ENCODE measurements around the gene EEFSEC. TPM values are rescaled to one million over a fixed set of nuclear protein-coding genes. Genes with fewer than 3 reads are reported as not detected.

Gene EEFSEC
- total and polyA plus RNA-seq, 2 of the 8 experiments (the other 6 are each of a cell fraction or from before 2014, with no cell fraction given), result 13.1 to 19.8 TPM

GRCh38 chr3:128170866-128171516 lies 17.7 kb downstream of the EEFSEC start:
- Histone ChIP-seq H3K27me3 (replicated peaks in 1 of 4; ENCODE audit: control insufficient read depth in 3 of 4, extremely low read depth in 1 of 4, insufficient read depth in 3 of 4, low read length in 3 of 4) (no peaks in the 10 kb centered on the region), H4K91ac (replicated peaks; ENCODE audit: insufficient read length, low read length) (no peak overlapping the region), H2AK5ac (ENCODE audit: low read depth, low read length) (no peak overlapping the region), H3K79me2 (ENCODE audit: control insufficient read depth in 1 of 2, insufficient read depth in 2 of 2, low read length in 2 of 2) (0 out of 4 replicates have a peak, but pooled peaks cover 0 to 2% of the 10 kb centered on the region in 2 experiments), H3K9ac (replicated peaks in 1 of 4; ENCODE audit: extremely low read depth in 1 of 4, low read depth in 3 of 4, low read length in 3 of 4) (no peak overlapping the region), H3K4me3 (ENCODE audit: extremely low read depth in 1 of 4, insufficient read depth in 2 of 4, low read depth in 3 of 4, low read length in 4 of 4) (no peak overlapping the region), H4K5ac (ENCODE audit: insufficient read length, low read depth, low read length) (no peak overlapping the region), H2BK12ac (ENCODE audit: low read depth, low read length) (no peak overlapping the region), H2BK20ac (ENCODE audit: low read length) (no peak overlapping the region), H2BK15ac (ENCODE audit: low read length) (no peak overlapping the region), H3K18ac (ENCODE audit: extremely low read depth, low read length) (no peak overlapping the region), H2AFZ (ENCODE audit: low read length) (no peak overlapping the region), H4K8ac (ENCODE audit: extremely low read depth, insufficient read depth, low read length) (no peak overlapping the region), H3K9me3 (ENCODE audit: insufficient read depth in 2 of 2, low read depth in 1 of 2, low read length in 1 of 2) (no peaks in the 10 kb centered on the region), H3K4me1 (replicated peaks in 1 of 4; ENCODE audit: control insufficient read depth in 3 of 4, insufficient read depth in 4 of 4, low read length in 3 of 4) (peaks cover 6 to 16% (median 12%) of the 10 kb centered on the region in 4 experiments), H3K27ac (ENCODE audit: low read depth, low read length) (no peak overlapping the region), H4K20me1 (replicated peaks in 1 of 2; ENCODE audit: control insufficient read depth in 1 of 2, insufficient read depth in 2 of 2, low read length in 2 of 2) (peaks cover 0 to 2% of the 10 kb centered on the region in 2 experiments), H2BK5ac (ENCODE audit: low read depth, low read length) (no peak overlapping the region), H3K56ac (replicated peaks; ENCODE audit: insufficient read length, low read depth, low read length) (no peak overlapping the region), H3K4ac (replicated peaks; ENCODE audit: insufficient read length, low read depth, low read length) (no peak overlapping the region), H3K14ac (ENCODE audit: insufficient read length) (no peak overlapping the region), H3K4me2 (ENCODE audit: insufficient read depth in 1 of 2, low read depth in 2 of 2, low read length in 2 of 2) (no peak overlapping the region), H3K23ac (ENCODE audit: insufficient read length) (no peak overlapping the region), H3K23me2 (ENCODE audit: low read depth, low read length) (no peaks in the 10 kb centered on the region), H3K79me1 (ENCODE audit: low read depth, low read length) (peaks cover 5% of the 10 kb centered on the region; the same call in 1 of the 2 replicates), H3K36me3 (ENCODE audit: control insufficient read depth in 2 of 4, insufficient read depth in 4 of 4, low read length in 3 of 4) (no peaks in the 10 kb centered on the region), H2BK120ac (replicated peaks; ENCODE audit: low read depth, low read length) (no peak overlapping the region)
- 83% methylated on average over 5 of the region's 5 CpGs; no CpG with 5 or more reads in 1 of the 2 experiments for WGBS, 2 experiments (ENCODE audit: extremely low coverage in 1 of 2, insufficient coverage in 1 of 2, insufficient read length in 1 of 2, insufficient replicate concordance in 2 of 2, low coverage in 1 of 2, low lambda C conversion rate in 2 of 2, missing lambda C conversion rate in 1 of 2)
- no peak for DNase-seq (ENCODE audit: low read depth in 1 of 2, low spot score in 2 of 2)
- CTCF ChIA-PET (ENCODE audit: partially characterized antibody), result interaction anchor here (0.7 to 1.6 kb wide), 10 partner anchors 14 to 403 kb away, joined by 3 to 5 read pairs (median 3); no protein-coding TSS in a partner anchor
- FAIRE-seq, result peak; percentile 82
- POLR2A ChIA-PET (ENCODE audit: partially characterized antibody), result interaction anchor here (1.0 to 1.3 kb wide), 2 partner anchors 17 to 114 kb away, joined by 3 read pairs; no protein-coding TSS in a partner anchor
- TF ChIP-seq MAX (IDR thresholded peaks at IDR 0.05) (no peak), CTCF (IDR thresholded peaks at IDR 0.05; ENCODE audit: control extremely low read depth in 1 of 3, insufficient read depth in 1 of 3, low read depth in 1 of 3, low read length in 3 of 3) (peak; percentile 54 to 96 (median 77)), TBP (IDR thresholded peaks at IDR 0.05; ENCODE audit: low read depth, low read length) (no peak), BACH1 (IDR thresholded peaks at IDR 0.05; ENCODE audit: low read length) (no peak), RAD21 (IDR thresholded peaks at IDR 0.05 in 1 of 2, conservative IDR thresholded peaks at IDR 0.05 in 1 of 2; ENCODE audit: low read depth in 2 of 2, low read length in 2 of 2) (peak; percentile 77 to 80), SIX5 (IDR thresholded peaks at IDR 0.05; ENCODE audit: low read depth, low read length) (no peak), CTBP2 (IDR thresholded peaks at IDR 0.05; ENCODE audit: borderline replicate concordance, insufficient read depth, insufficient read length, low read length) (no peak)
